ENCODE measurements around the gene SRPK2.
"Not testable (repeated sequence)": the region's sequence is repeated elsewhere in the genome, so short reads cannot be mapped to it uniquely, and the experiment has no call there.

SRPK2 gene

GRCh38 chr7:105258919-105259318 is 129.8 kb downstream of the SRPK2 start:
- Mint-ChIP-seq H3K9me3 (peaks cover 18% of the 10 kb centered on the region), H3K36me3 (ENCODE audit: low read depth) (peaks cover 16% of the 10 kb centered on the region), H3K4me1 (ENCODE audit: low read depth) (peaks cover 14% of the 10 kb centered on the region)
- H3K27ac Mint-ChIP-seq; H3K27me3 Mint-ChIP-seq (ENCODE audit: low read depth); H3K4me3 Mint-ChIP-seq: not testable (repeated sequence)

GRCh38 chr7:105257338-105257737 is 131.4 kb downstream of the SRPK2 start:
- Mint-ChIP-seq H3K27me3 (ENCODE audit: low read depth) (no peaks in the 10 kb centered on the region), H3K4me3 (no peak overlapping the region), H3K4me1 (ENCODE audit: low read depth) (peaks cover 14% of the 10 kb centered on the region)

GRCh38 chr7:105256761-105257231 is 131.9 kb downstream of the SRPK2 start:
- H3K9me3 Mint-ChIP-seq, result peaks cover 18% of the 10 kb centered on the region
- no peak overlapping the region for H3K4me3 Mint-ChIP-seq
- peaks cover 17% of the 10 kb centered on the region for H3K4me1 Mint-ChIP-seq (ENCODE audit: low read depth)
- no peaks in the 10 kb centered on the region for H3K27me3 Mint-ChIP-seq (ENCODE audit: low read depth)
- peaks cover 16% of the 10 kb centered on the region for H3K36me3 Mint-ChIP-seq (ENCODE audit: low read depth)
- no peak overlapping the region for H3K27ac Mint-ChIP-seq

More at GRCh38 chr7:105257338-105257737, 131.4 kb downstream of the SRPK2 start:
- Mint-ChIP-seq H3K27ac (no peak overlapping the region), H3K9me3 (peaks cover 18% of the 10 kb centered on the region), H3K36me3 (ENCODE audit: low read depth) (peaks cover 16% of the 10 kb centered on the region)

GRCh38 chr7:105250706-105251105 is 138.0 kb downstream of the SRPK2 start:
- Mint-ChIP-seq H3K4me3 (no peak overlapping the region), H3K27ac (no peak overlapping the region), H3K9me3 (no peaks in the 10 kb centered on the region), H3K4me1 (ENCODE audit: low read depth) (peaks cover 4% of the 10 kb centered on the region), H3K27me3 (ENCODE audit: low read depth) (no peaks in the 10 kb centered on the region), H3K36me3 (ENCODE audit: low read depth) (no peaks in the 10 kb centered on the region)

- Mint-ChIP-seq H3K27ac (no peak overlapping the region), H3K27me3 (ENCODE audit: low read depth) (no peaks in the 10 kb centered on the region), H3K9me3 (no peaks in the 10 kb centered on the region), H3K4me1 (ENCODE audit: low read depth) (peaks cover 4% of the 10 kb centered on the region), H3K36me3 (ENCODE audit: low read depth) (no peaks in the 10 kb centered on the region), H3K4me3 (no peak overlapping the region)
Measured at GRCh38 chr7:105250239-105250638, 138.5 kb downstream of the SRPK2 start.

GRCh38 chr7:105249216-105249615 is 139.5 kb downstream of the SRPK2 start:
- H3K36me3 Mint-ChIP-seq (ENCODE audit: low read depth), result no peaks in the 10 kb centered on the region
- H3K4me3 Mint-ChIP-seq, result no peak overlapping the region
- H3K4me1 Mint-ChIP-seq (ENCODE audit: low read depth), result peaks cover 4% of the 10 kb centered on the region
- no peak overlapping the region for H3K27ac Mint-ChIP-seq
- no peaks in the 10 kb centered on the region for H3K27me3 Mint-ChIP-seq (ENCODE audit: low read depth)
- H3K9me3 Mint-ChIP-seq, result no peaks in the 10 kb centered on the region

GRCh38 chr7:105246679-105247078 is 142.0 kb downstream of the SRPK2 start:
- H3K4me3 Mint-ChIP-seq, result no peak overlapping the region
- no peak overlapping the region for H3K27ac Mint-ChIP-seq
- H3K9me3 Mint-ChIP-seq, result no peaks in the 10 kb centered on the region
- no peaks in the 10 kb centered on the region for H3K36me3 Mint-ChIP-seq (ENCODE audit: low read depth)
- H3K4me1 Mint-ChIP-seq (ENCODE audit: low read depth), result no peaks in the 10 kb centered on the region
- H3K27me3 Mint-ChIP-seq (ENCODE audit: low read depth), result no peaks in the 10 kb centered on the region

- H3K4me1 Mint-ChIP-seq (ENCODE audit: low read depth), result no peaks in the 10 kb centered on the region
- no peaks in the 10 kb centered on the region for H3K27me3 Mint-ChIP-seq (ENCODE audit: low read depth)
- no peak overlapping the region for H3K4me3 Mint-ChIP-seq
- no peak overlapping the region for H3K27ac Mint-ChIP-seq
- no peaks in the 10 kb centered on the region for H3K36me3 Mint-ChIP-seq (ENCODE audit: low read depth)
- no peaks in the 10 kb centered on the region for H3K9me3 Mint-ChIP-seq
Measured at GRCh38 chr7:105246256-105246655, 142.5 kb downstream of the SRPK2 start.

- H3K36me3 Mint-ChIP-seq (ENCODE audit: low read depth), result no peaks in the 10 kb centered on the region
- H3K9me3 Mint-ChIP-seq, result no peaks in the 10 kb centered on the region
- H3K27ac Mint-ChIP-seq, result no peak overlapping the region
- H3K4me1 Mint-ChIP-seq (ENCODE audit: low read depth), result no peaks in the 10 kb centered on the region
- H3K27me3 Mint-ChIP-seq (ENCODE audit: low read depth), result no peaks in the 10 kb centered on the region
- H3K4me3 Mint-ChIP-seq, result no peak overlapping the region
Measured at GRCh38 chr7:105245398-105246114, 143.2 kb downstream of the SRPK2 start.

GRCh38 chr7:105244594-105244993 is 144.1 kb downstream of the SRPK2 start:
- Mint-ChIP-seq H3K9me3 (no peaks in the 10 kb centered on the region), H3K27ac (no peak overlapping the region), H3K27me3 (ENCODE audit: low read depth) (no peaks in the 10 kb centered on the region), H3K4me3 (no peak overlapping the region), H3K4me1 (ENCODE audit: low read depth) (no peaks in the 10 kb centered on the region), H3K36me3 (ENCODE audit: low read depth) (no peaks in the 10 kb centered on the region)

GRCh38 chr7:105241198-105241597 is 147.5 kb downstream of the SRPK2 start:
- Mint-ChIP-seq H3K4me3 (no peak overlapping the region), H3K4me1 (ENCODE audit: low read depth) (peaks cover 2% of the 10 kb centered on the region), H3K27me3 (ENCODE audit: low read depth) (no peaks in the 10 kb centered on the region), H3K9me3 (no peaks in the 10 kb centered on the region), H3K36me3 (ENCODE audit: low read depth) (no peaks in the 10 kb centered on the region), H3K27ac (no peak overlapping the region)

- Mint-ChIP-seq H3K27ac (no peak overlapping the region), H3K9me3 (no peaks in the 10 kb centered on the region), H3K27me3 (ENCODE audit: low read depth) (no peaks in the 10 kb centered on the region), H3K36me3 (ENCODE audit: low read depth) (no peaks in the 10 kb centered on the region), H3K4me3 (no peak overlapping the region), H3K4me1 (ENCODE audit: low read depth) (peaks cover 4% of the 10 kb centered on the region)
Measured at GRCh38 chr7:105238198-105238765, 150.4 kb downstream of the SRPK2 start.

GRCh38 chr7:105234886-105235285 is 153.8 kb downstream of the SRPK2 start:
- no peak overlapping the region for H3K27ac Mint-ChIP-seq
- no peaks in the 10 kb centered on the region for H3K27me3 Mint-ChIP-seq (ENCODE audit: low read depth)
- no peaks in the 10 kb centered on the region for H3K9me3 Mint-ChIP-seq
- H3K4me1 Mint-ChIP-seq (ENCODE audit: low read depth), result peaks cover 4% of the 10 kb centered on the region
- no peaks in the 10 kb centered on the region for H3K36me3 Mint-ChIP-seq (ENCODE audit: low read depth)
- no peak overlapping the region for H3K4me3 Mint-ChIP-seq

GRCh38 chr7:105232829-105233291 is 155.9 kb downstream of the SRPK2 start:
- H3K36me3 Mint-ChIP-seq (ENCODE audit: low read depth); H3K27me3 Mint-ChIP-seq (ENCODE audit: low read depth); H3K9me3 Mint-ChIP-seq; H3K4me1 Mint-ChIP-seq (ENCODE audit: low read depth); H3K4me3 Mint-ChIP-seq; H3K27ac Mint-ChIP-seq: not testable (repeated sequence)

GRCh38 chr7:105230486-105230885 is 158.2 kb downstream of the SRPK2 start:
- H3K36me3 Mint-ChIP-seq (ENCODE audit: low read depth), result no peaks in the 10 kb centered on the region
- no peak overlapping the region for H3K27ac Mint-ChIP-seq

More at GRCh38 chr7:105230486-105230885, 158.2 kb downstream of the SRPK2 start:
- no peaks in the 10 kb centered on the region for H3K27me3 Mint-ChIP-seq (ENCODE audit: low read depth)
- H3K4me1 Mint-ChIP-seq (ENCODE audit: low read depth), result no peaks in the 10 kb centered on the region
- H3K4me3 Mint-ChIP-seq, result no peak overlapping the region
- H3K9me3 Mint-ChIP-seq, result peaks cover 5% of the 10 kb centered on the region

All from T-helper 1 cell treated with Interleukin-12 subunit alpha and Interleukin-12 subunit beta and Interleukin-4 antibody, amounts not matched to agents 30 μg/mL and 1 μg/mL, for 36 hours (primary cell).